Cardiac septum (tissue), 1 donor: ENCODE measurements around the gene MAPRE3. TPM values are rescaled to one million over a fixed set of nuclear protein-coding genes. Genes with fewer than 3 reads are reported as not detected.

Source experiments
- DNase-seq: peaks from one replicate; pipeline ENCODE4 v3.0.0-alpha.2; 2020; ENCODE audit warnings: low spot score
- intact Hi-C: fragments of 100-400 bp; cut with DNase I; formaldehyde crosslinking; loops from one replicate; pipeline ENCODE4 v1.14.0; 2022
- long read RNA-seq: library from polyadenylated mRNA; unstranded; transcript quantifications from one replicate; pipeline ENCODE4 v2.0.0, GENCODE V29; 2021
- total RNA-seq: library from RNA; stranded (reverse); fragmentation: NEBNext Ultra II Directional; extraction: Animal tissue kit (Norgen Biotek cat#: 25700); gene quantifications from one replicate; pipeline ENCODE4 v1.2.1, GENCODE V29; 2021
- donor health status: DM: no; HTN: no; CAD: no.

Gene MAPRE3
- 43.1 TPM for total RNA-seq
- long read RNA-seq, transcript MAPRE3-201 (7 exons, 1,892 nt), result major isoform, 38 of 67 reads
- long read RNA-seq, transcript MAPRE3-203 (7 exons, 1,801 nt), result minor isoform, 8 of 67 reads
- long read RNA-seq, partial matches to known transcripts, result 5 of 67 reads
- long read RNA-seq, other reads (novel, unspliced or antisense), result 16 of 67 reads

- intact Hi-C loops, result loop anchor here (10.0 kb wide), 1 partner anchor 304 kb away; the partner anchor contains the start of gene DNAJC5G
- DNase-seq, result peak; percentile 91
These were observed at the start of gene MAPRE3 for GRCh38 chr2:26970244-26970927. TSS of gene MAPRE3 (plus strand) at chr2:26970637. CDS start at chr2:27022219, 51,582 bp downstream.

- intact Hi-C loops, result loop anchor here (5.0 kb wide), 1 partner anchor 74 kb away; the partner anchor contains the start of gene DPYSL5
- DNase-seq, result no peak
These were observed 49.1 kb upstream of the MAPRE3 start for GRCh38 chr2:26921323-26921722.

DNA sequence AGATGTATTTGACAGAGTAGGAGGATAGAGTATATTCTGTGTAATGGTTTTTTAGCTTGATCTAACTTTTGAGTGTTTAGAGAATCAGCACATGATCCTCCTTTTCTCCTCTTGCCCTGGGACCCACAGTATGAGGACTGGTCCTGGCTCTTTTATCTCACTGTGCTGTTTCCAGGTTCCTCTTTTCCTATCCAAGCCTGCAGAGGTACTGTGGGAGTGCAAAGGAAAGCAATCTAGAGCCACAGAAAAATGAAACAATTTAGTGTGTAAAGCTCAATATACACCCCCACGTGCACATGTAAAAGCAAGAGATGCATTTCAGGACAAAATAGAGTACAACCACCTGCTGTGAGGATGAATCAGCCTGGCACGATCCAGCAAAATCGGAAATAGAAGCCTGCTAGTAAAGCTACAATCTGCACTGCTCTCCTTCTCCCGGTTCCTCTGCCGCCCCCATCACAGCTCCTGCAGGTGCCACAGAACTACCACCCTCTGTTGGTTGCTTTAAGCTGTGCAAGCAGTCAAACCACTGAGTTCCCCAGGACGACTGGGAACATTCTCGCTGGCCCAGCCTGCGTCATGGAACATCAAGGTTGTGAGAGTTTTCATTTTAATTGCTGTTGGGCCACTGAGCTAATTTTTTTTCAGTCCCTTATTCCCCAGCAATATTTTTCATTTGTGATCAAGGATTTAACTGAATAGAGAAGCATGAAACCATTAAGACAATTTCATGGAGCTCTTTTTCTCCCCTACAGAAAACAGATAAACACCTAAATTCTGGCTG, 47.8 kb upstream of the MAPRE3 start:
- intact Hi-C loops, result loop anchor here (5.0 kb wide), 1 partner anchor 75 kb away; the partner anchor contains the start of gene DPYSL5
- DNase-seq, result peak; percentile 75

- DNase-seq, result peak; percentile 22
- intact Hi-C loops, result loop anchor here (5.0 kb wide), 1 partner anchor 76 kb away; the partner anchor contains the start of gene DPYSL5
These were observed 47.3 kb upstream of the MAPRE3 start for GRCh38 chr2:26923189-26923466.

GRCh38 chr2:26924731-26925099, 45.7 kb upstream of the MAPRE3 start:
- intact Hi-C loops, result loop anchor here (5.0 kb wide), 1 partner anchor 77 kb away; the partner anchor contains the start of gene DPYSL5

GRCh38 chr2:26925100-26925791, 45.2 kb upstream of the MAPRE3 start:
- intact Hi-C loops, result no loop called here

More at GRCh38 chr2:26924731-26925099, 45.7 kb upstream of the MAPRE3 start:
- peak; percentile 56 for DNase-seq

GRCh38 chr2:26927221-26927620, 43.2 kb upstream of the MAPRE3 start:
- intact Hi-C loops, result no loop called here

More at GRCh38 chr2:26925100-26925791, 45.2 kb upstream of the MAPRE3 start:
- DNase-seq, result peak; percentile 60

DNA sequence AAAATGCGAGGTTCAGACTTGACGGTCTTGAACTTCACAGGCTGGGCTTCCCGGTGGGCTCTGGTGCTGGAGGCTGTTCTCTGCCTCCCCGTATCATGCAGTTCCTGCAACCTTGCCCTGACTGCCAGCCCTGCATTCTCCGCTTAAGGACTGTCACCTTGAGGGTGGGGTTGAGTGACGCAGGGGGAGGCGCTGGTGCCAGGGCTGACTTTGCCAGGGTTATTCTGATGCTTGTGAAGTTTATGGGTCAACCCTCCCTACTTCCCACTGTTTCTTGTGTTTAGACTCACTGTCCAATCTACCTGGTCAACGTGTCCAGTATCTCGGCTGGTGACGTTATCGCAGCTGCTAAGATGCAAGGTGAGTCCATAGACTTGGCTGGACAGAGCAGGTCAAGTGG, 37.5 kb upstream of the MAPRE3 start:
- DNase-seq, result peak; percentile 47
- intact Hi-C loops, result no loop called here

More at GRCh38 chr2:26927221-26927620, 43.2 kb upstream of the MAPRE3 start:
- no peak for DNase-seq

DNA sequence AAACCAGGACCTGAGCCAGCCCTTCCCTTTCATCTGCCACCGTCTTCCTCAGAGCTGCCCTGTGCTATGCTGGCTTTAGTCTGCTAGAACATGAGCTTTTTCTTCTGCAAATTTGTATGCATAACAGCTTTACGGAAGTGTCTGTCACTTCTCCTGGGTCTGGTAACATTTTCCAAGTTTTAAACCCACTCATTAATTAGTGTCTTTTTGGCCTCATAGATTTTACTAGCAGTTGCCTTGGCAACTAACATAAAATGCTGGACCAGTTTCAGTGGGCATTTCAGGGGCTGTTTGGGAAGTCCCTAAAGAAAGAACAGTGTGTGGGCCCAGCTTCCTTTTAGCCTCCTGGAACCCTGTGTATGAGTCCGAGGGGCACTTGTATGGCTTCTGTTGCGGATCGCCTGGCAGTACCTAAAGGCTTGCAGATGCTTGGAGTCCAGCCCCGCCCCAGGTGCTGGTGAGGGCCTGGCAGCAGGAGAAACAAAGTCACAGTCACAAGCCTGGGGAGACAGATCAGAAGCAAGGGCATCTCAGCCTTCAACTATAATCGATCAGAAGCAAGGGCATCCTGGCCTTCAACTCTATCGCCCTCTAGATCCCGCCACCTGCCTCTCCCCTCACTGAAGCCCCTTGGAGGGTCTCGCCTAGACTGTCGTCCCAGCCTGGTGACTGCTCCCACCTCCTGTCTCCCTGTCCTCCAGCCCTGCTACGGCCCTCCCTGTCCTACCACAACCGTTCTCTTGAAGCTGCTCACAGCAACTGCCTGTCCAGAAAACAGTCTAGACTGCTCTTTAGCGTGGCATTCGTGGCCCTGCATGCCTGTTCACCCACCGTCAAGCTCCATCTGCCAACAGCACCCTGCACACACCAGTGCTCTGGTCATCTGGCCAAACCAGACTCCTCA, 36.8 kb upstream of the MAPRE3 start:
- DNase-seq, result no peak
- intact Hi-C loops, result no loop called here

DNA sequence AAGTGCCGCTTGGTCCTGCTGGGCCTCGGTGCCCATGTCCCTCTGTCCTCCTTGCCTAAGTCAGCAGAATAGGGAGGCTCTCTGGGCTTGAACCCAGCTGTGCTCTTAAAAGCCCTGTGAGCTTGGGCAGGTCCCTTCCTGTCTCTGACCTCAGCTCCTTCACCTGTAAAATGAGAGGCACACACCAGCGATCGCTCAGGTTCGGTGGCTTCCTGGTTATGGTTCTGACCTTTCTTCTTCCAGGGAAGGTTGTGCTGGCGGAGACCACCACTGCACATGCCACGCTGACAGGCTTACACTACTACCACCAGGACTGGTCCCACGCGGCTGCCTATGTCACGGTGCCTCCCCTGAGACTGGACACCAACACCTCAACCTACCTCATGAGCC, 36.1 kb upstream of the MAPRE3 start:
- no peak for DNase-seq

DNA sequence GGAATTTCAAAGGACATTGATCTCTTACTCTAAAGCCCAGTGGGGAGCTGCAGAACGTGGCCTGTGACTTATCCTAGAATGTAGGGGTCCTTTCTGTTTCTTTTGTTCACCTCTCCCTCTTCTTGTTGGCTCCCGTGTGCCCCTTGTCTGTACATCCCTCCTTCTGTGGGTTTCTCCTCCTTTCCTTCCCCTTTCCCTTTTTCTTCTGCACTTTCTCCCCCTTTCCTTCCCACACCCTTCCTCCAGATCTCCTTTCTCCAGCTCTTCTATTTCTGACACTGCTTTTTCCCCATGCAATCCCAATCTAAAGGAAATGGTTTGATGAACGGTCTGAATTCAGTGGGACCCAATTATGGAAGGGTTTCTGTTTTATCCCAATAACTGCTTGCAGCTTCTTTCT, 35.5 kb upstream of the MAPRE3 start:
- intact Hi-C loops, result no loop called here
- no peak for DNase-seq

More for the DNA sequence above, 36.1 kb upstream of the MAPRE3 start:
- intact Hi-C loops, result no loop called here

GRCh38 chr2:26936855-26937254, 33.6 kb upstream of the MAPRE3 start:
- no peak for DNase-seq
- intact Hi-C loops, result no loop called here

- DNase-seq, result peak; percentile 22
- intact Hi-C loops, result no loop called here
These were observed 31.9 kb upstream of the MAPRE3 start for GRCh38 chr2:26938399-26939118.

DNA sequence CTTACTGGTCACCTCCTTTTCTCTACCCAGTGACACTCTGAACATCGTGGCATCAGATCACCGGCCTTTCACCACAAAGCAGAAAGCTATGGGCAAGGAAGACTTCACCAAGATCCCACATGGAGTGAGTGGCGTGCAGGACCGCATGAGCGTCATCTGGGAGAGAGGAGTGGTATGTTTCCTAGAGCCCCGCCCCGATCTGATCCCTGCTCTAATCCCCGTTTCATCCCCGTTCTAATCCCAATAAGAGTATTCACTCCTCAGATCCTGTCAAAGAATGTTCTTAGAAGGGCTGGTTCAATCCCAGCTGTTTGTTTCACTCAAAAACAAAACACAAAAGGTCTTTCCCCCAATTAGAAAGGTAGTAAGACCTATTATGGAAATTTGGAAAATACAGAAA, 30.4 kb upstream of the MAPRE3 start:
- intact Hi-C loops, result no loop called here
- DNase-seq, result no peak

- intact Hi-C loops, result no loop called here
- no peak for DNase-seq
These were observed 29.0 kb upstream of the MAPRE3 start for GRCh38 chr2:26941486-26941885.

- no peak for DNase-seq
- intact Hi-C loops, result loop anchor here (2.0 kb wide), 1 partner anchor 96 kb away; no protein-coding TSS in a partner anchor
These were observed 27.7 kb upstream of the MAPRE3 start for GRCh38 chr2:26942543-26943295.

- intact Hi-C loops, result no loop called here
- DNase-seq, result no peak
These were observed 24.3 kb upstream of the MAPRE3 start for GRCh38 chr2:26945991-26946750.
